Measurements from ENCODE around the gene DEPDC1. TPM values are rescaled to one million over a fixed set of nuclear protein-coding genes. Genes with fewer than 3 reads are reported as not detected.
"Not testable (repeated sequence)": the region's sequence is repeated elsewhere in the genome, so short reads cannot be mapped to it uniquely, and the experiment has no call there.

DEPDC1 gene
- polyA plus RNA-seq, 1 experiment, result 9.8 TPM

DNA sequence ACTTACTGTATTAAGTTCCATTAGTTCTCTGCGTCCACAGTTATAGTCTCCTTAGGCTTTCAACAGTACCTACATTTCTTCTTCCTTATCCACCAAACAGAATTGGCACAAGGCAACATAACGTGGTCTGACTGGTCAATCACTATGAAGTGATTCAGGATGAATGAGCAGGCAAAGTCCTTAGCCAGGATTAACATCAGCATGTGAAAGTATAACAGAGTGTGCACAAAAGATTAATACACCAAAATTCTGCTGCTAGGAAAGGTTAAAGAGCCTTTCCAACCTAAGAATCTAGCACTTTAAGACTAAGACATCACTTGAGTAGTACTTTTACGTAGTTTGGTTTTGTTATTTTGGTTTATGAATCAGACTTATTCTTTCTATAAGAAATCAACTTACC lies 15.8 kb downstream of the DEPDC1 start:
- TF ChIP-seq, protein P1, sequence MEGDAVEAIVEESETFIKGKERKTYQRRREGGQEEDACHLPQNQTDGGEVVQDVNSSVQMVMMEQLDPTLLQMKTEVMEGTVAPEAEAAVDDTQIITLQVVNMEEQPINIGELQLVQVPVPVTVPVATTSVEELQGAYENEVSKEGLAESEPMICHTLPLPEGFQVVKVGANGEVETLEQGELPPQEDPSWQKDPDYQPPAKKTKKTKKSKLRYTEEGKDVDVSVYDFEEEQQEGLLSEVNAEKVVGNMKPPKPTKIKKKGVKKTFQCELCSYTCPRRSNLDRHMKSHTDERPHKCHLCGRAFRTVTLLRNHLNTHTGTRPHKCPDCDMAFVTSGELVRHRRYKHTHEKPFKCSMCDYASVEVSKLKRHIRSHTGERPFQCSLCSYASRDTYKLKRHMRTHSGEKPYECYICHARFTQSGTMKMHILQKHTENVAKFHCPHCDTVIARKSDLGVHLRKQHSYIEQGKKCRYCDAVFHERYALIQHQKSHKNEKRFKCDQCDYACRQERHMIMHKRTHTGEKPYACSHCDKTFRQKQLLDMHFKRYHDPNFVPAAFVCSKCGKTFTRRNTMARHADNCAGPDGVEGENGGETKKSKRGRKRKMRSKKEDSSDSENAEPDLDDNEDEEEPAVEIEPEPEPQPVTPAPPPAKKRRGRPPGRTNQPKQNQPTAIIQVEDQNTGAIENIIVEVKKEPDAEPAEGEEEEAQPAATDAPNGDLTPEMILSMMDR (IDR thresholded peaks at IDR 0.05; ENCODE audit: low read depth, low read length), result no peak
- no peaks in the 10 kb centered on the region for H3K9me3 ChIP-seq (ENCODE audit: control insufficient read depth, insufficient read depth, low read length)
- ChIA-PET CTCF (interaction anchor here (0.5 kb wide), 1 partner anchor 12 kb away, joined by 3 read pairs; no protein-coding TSS in a partner anchor), POLR2A (no interaction called here)
- no peak overlapping the region for H3K4me3 ChIP-seq (ENCODE audit: low read depth, low read length)
- DNase-seq (ENCODE audit: low read depth, low spot score), result no peak
- H3K27ac ChIP-seq (ENCODE audit: low read depth, low read length), result no peak overlapping the region
- H3K27me3 ChIP-seq (ENCODE audit: control insufficient read depth, insufficient read depth, low read length), result no peaks in the 10 kb centered on the region

- no peaks in the 10 kb centered on the region for H3K9me3 ChIP-seq (ENCODE audit: control insufficient read depth, insufficient read depth, low read length)
- no peak overlapping the region for H3K4me3 ChIP-seq (ENCODE audit: low read depth, low read length)
- H3K27ac ChIP-seq (ENCODE audit: low read depth, low read length), result no peak overlapping the region
- CTCF ChIA-PET, result interaction anchor here (0.9 to 2.4 kb wide), 5 partner anchors 9 to 362 kb away, joined by 3 to 11 read pairs (median 3); no protein-coding TSS in a partner anchor
- DNase-seq (ENCODE audit: low read depth, low spot score), result no peak
- TF ChIP-seq, protein P1 (IDR thresholded peaks at IDR 0.05; ENCODE audit: low read depth, low read length), result no peak
- no peaks in the 10 kb centered on the region for H3K27me3 ChIP-seq (ENCODE audit: control insufficient read depth, insufficient read depth, low read length)
- POLR2A ChIA-PET, result no interaction called here
Observed at GRCh38 chr1:68479501-68479900, 17.4 kb downstream of the DEPDC1 start.

- ChIA-PET CTCF (interaction anchor here (1.0 to 2.4 kb wide), 4 partner anchors 9 to 362 kb away, joined by 3 to 11 read pairs (median 3); no protein-coding TSS in a partner anchor), POLR2A (no interaction called here)
- Histone ChIP-seq H3K9me3 (ENCODE audit: control insufficient read depth, insufficient read depth, low read length) (no peaks in the 10 kb centered on the region), H3K27me3 (ENCODE audit: control insufficient read depth, insufficient read depth, low read length) (no peaks in the 10 kb centered on the region), H3K4me3 (ENCODE audit: low read depth, low read length) (no peak overlapping the region), H3K27ac (ENCODE audit: low read depth, low read length) (no peak overlapping the region)
- no peak for DNase-seq (ENCODE audit: low read depth, low spot score)
- TF ChIP-seq, protein P1 (IDR thresholded peaks at IDR 0.05; ENCODE audit: low read depth, low read length), result no peak
Observed at GRCh38 chr1:68478662-68479061, 18.2 kb downstream of the DEPDC1 start.

DNA sequence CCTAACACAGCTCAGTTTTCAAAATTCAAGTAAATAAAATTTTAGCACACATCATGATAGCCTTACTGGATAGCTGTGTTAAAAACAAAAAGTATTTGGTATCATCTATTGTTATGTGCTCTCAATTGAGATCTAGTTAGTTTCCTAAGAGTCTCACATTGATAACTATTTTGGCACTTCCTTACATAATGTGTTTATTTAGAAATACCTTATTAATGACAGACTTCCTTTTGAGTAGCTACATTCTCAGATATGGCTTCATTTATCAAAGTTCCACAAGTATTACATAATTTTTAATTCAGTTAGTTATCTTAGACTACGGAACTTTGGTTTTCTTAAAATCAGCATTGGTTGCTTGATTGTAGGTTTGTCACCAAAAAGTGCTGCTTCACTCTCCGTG lies 20.3 kb downstream of the DEPDC1 start:
- CTCF ChIA-PET, result interaction anchor here (0.8 kb wide), 1 partner anchor 34 kb away, joined by 3 read pairs; no protein-coding TSS in a partner anchor
- POLR2A ChIA-PET; H3K27me3 ChIP-seq (ENCODE audit: control insufficient read depth, insufficient read depth, low read length); H3K27ac ChIP-seq (ENCODE audit: low read depth, low read length); DNase-seq (ENCODE audit: low read depth, low spot score); H3K4me3 ChIP-seq (ENCODE audit: low read depth, low read length); H3K9me3 ChIP-seq (ENCODE audit: control insufficient read depth, insufficient read depth, low read length): not testable (repeated sequence)

- Histone ChIP-seq H3K27me3 (ENCODE audit: control insufficient read depth, insufficient read depth, low read length) (no peaks in the 10 kb centered on the region), H3K9me3 (ENCODE audit: control insufficient read depth, insufficient read depth, low read length) (no peaks in the 10 kb centered on the region), H3K27ac (ENCODE audit: low read depth, low read length) (no peak overlapping the region), H3K4me3 (ENCODE audit: low read depth, low read length) (no peak overlapping the region)
- DNase-seq (ENCODE audit: low read depth, low spot score), result no peak
- CTCF ChIA-PET, result interaction anchor here (0.9 to 4.8 kb wide), 3 partner anchors 30 to 1265 kb away, joined by 3 to 48 read pairs (median 11); no protein-coding TSS in a partner anchor
- TF ChIP-seq, protein P1 (IDR thresholded peaks at IDR 0.05; ENCODE audit: low read depth, low read length), result no peak
- POLR2A ChIA-PET, result no interaction called here
Observed at GRCh38 chr1:68473060-68473459, 23.8 kb downstream of the DEPDC1 start.

Data from AG04450 (cell line).